Suprapubic skin (tissue), 4 donors: ENCODE measurements around the gene GJC1. TPM values are rescaled to one million over a fixed set of nuclear protein-coding genes. Genes with fewer than 3 reads are reported as not detected.

Source experiments
- DNase-seq, 2 donors: peaks; one replicate each; pipeline ENCODE4 v3.0.0-alpha.2; 2019; ENCODE audit warnings: low spot score in 2 of 2
- H3K27ac ChIP-seq: fragments of 200-600 bp; sonication (generic); one replicate; pipeline ENCODE4 v1.5.1; 2019
- H3K27me3 ChIP-seq: fragments of 200-600 bp; sonication (generic); one replicate; pipeline ENCODE4 v1.5.1; 2019
- H3K36me3 ChIP-seq: fragments of 200-600 bp; sonication (generic); one replicate; pipeline ENCODE4 v1.5.1; 2019
- H3K4me1 ChIP-seq: fragments of 200-600 bp; sonication (generic); one replicate; pipeline ENCODE4 v1.5.1; 2019
- H3K4me3 ChIP-seq: fragments of 200-600 bp; sonication (generic); one replicate; pipeline ENCODE4 v1.5.1; 2019; ENCODE audit warnings: mild to moderate bottlenecking
- H3K9me3 ChIP-seq: fragments of 200-600 bp; sonication (generic); one replicate; pipeline ENCODE4 v1.5.1; 2019
- CTCF ChIP-seq, 2 donors: fragments of 200-600 bp in 1 of 2; fragments of 450-650 bp in 1 of 2; sonication (generic) in 1 of 2; IDR thresholded peaks; one replicate each; pipeline ENCODE4 v1.5.1; 2016 to 2019; ENCODE audit warnings: antibody characterized with exemption in 2 of 2, mild to moderate bottlenecking in 1 of 2, moderate library complexity in 1 of 2
- EP300 ChIP-seq: sonication (generic); formaldehyde crosslinking; IDR thresholded peaks from one replicate; pipeline ENCODE4 v1.6.1; 2017; ENCODE audit warnings: antibody characterized with exemption
- POLR2A ChIP-seq, 2 donors: fragments of 450-650 bp; IDR thresholded peaks; one replicate each; pipeline ENCODE4 v1.6.1; 2017; ENCODE audit warnings: antibody characterized with exemption in 2 of 2, mild to moderate bottlenecking in 2 of 2, moderate library complexity in 2 of 2
- POLR2AphosphoS5 ChIP-seq, 3 donors: sonication (generic); formaldehyde crosslinking; IDR thresholded peaks; one replicate each; pipeline ENCODE4 v1.6.1; 2017; ENCODE audit warnings: antibody characterized with exemption in 3 of 3
- WGBS: methylation state at CpG from one replicate; pipeline ENCODE4 v1.1.5; 2018; 5-methylcytosine and 5-hydroxymethylcytosine counted together
- total RNA-seq, 4 donors: library from RNA; depleted of rRNA; stranded (reverse); fragments of >200 nt; gene quantifications; one replicate each; pipeline ENCODE4 v1.1.0, GENCODE V29; 2016

Gene GJC1
- total RNA-seq, 4 donors from 2014 or later = 1.1 to 7.8 (median 1.9) TPM

- Histone ChIP-seq H3K9me3 (no peaks in the 10 kb centered on the region), H3K27ac (no peak overlapping the region), H3K27me3 (peaks cover 66% of the 10 kb centered on the region), H3K4me3 (no peak overlapping the region), H3K36me3 (no peaks in the 10 kb centered on the region), H3K4me1 (peaks cover 17% of the 10 kb centered on the region)
- DNase-seq = no peak
- no peak for TF ChIP-seq EP300
- no peak for TF ChIP-seq POLR2AphosphoS5 (IDR thresholded peaks at IDR 0.05)
- no peak for TF ChIP-seq CTCF (IDR thresholded peaks at IDR 0.05)
- TF ChIP-seq POLR2A (IDR thresholded peaks at IDR 0.05) = no peak
- WGBS = 68% methylated on average over 5 of the region's 5 CpGs
Measured at GRCh38 chr17:44832805-44833204, 2.7 kb upstream of the GJC1 start.

- Histone ChIP-seq H3K4me1 (peaks cover 17% of the 10 kb centered on the region), H3K4me3 (no peak overlapping the region), H3K36me3 (no peaks in the 10 kb centered on the region), H3K27me3 (peaks cover 80% of the 10 kb centered on the region), H3K27ac (no peak overlapping the region), H3K9me3 (no peaks in the 10 kb centered on the region)
- WGBS = 89% methylated on average over 12 of the region's 12 CpGs
- no peak for DNase-seq
- TF ChIP-seq POLR2AphosphoS5 (IDR thresholded peaks at IDR 0.05) = no peak
- TF ChIP-seq POLR2A (IDR thresholded peaks at IDR 0.05) = no peak
Measured at GRCh38 chr17:44831371-44831770, 1.3 kb upstream of the GJC1 start.

- DNase-seq = no peak
- Histone ChIP-seq H3K9me3 (no peaks in the 10 kb centered on the region), H3K36me3 (no peaks in the 10 kb centered on the region), H3K4me3 (peak overlapping the region; percentile 58), H3K27ac (no peak overlapping the region), H3K27me3 (peaks cover 88% of the 10 kb centered on the region), H3K4me1 (peaks cover 17% of the 10 kb centered on the region)
- WGBS = 23% methylated on average over 15 of the region's 58 CpGs
- TF ChIP-seq POLR2A (IDR thresholded peaks at IDR 0.05) = no peak
- TF ChIP-seq CTCF (IDR thresholded peaks at IDR 0.05) = no peak
- no peak for TF ChIP-seq EP300
- no peak for TF ChIP-seq POLR2AphosphoS5 (IDR thresholded peaks at IDR 0.05)
Measured at GRCh38 chr17:44830359-44831288, 537 bp upstream of the GJC1 start.

GRCh38 chr17:44828919-44829522, 1.1 kb downstream of the GJC1 start:
- no peak for DNase-seq
- WGBS = 9% methylated on average over 21 of the region's 21 CpGs
- no peaks in the 10 kb centered on the region for H3K9me3 ChIP-seq
- H3K27me3 ChIP-seq = peaks cover 87% of the 10 kb centered on the region
- peak overlapping the region; percentile 65 for H3K27ac ChIP-seq
- no peaks in the 10 kb centered on the region for H3K36me3 ChIP-seq
- peaks cover 17% of the 10 kb centered on the region for H3K4me1 ChIP-seq
- TF ChIP-seq CTCF (IDR thresholded peaks at IDR 0.05) (no peak), POLR2AphosphoS5 (IDR thresholded peaks at IDR 0.05) (no peak), EP300 (no peak), POLR2A (IDR thresholded peaks at IDR 0.05) (no peak)
- H3K4me3 ChIP-seq = peak overlapping the region; percentile 58

- WGBS = 69% methylated on average over 1 of the region's 1 CpG
- DNase-seq = no peak
- TF ChIP-seq POLR2AphosphoS5 (IDR thresholded peaks at IDR 0.05) (no peak), EP300 (no peak), POLR2A (IDR thresholded peaks at IDR 0.05) (no peak)
- peaks cover 84% of the 10 kb centered on the region for H3K27me3 ChIP-seq
- H3K27ac ChIP-seq = no peak overlapping the region
- no peaks in the 10 kb centered on the region for H3K9me3 ChIP-seq
- H3K4me1 ChIP-seq = peaks cover 17% of the 10 kb centered on the region
- H3K4me3 ChIP-seq = no peak overlapping the region
- no peaks in the 10 kb centered on the region for H3K36me3 ChIP-seq
Measured at GRCh38 chr17:44827863-44828262, 2.2 kb downstream of the GJC1 start.
